Endothelial cell of umbilical vein (primary cell): ENCODE results near the gene SLC27A2. TPM values are rescaled to one million over a fixed set of nuclear protein-coding genes. Genes with fewer than 3 reads are reported as not detected.

Source experiments
- BruUV-seq: library from RNA; stranded (reverse); fragments of 400-500 nt; replicated peaks from 2 replicates; lab custom pipeline; 2021; lab: Mats Ljungman, UMichigan
- CTCF ChIA-PET: fragments of 300-600, 350-600 bp; sonication (Branson Sonifier 250); formaldehyde crosslinking; loops from one replicate; lab custom pipeline; 2021; ENCODE audit warnings: antibody characterized with exemption, inconsistent platforms; lab: Charles Lee
- POLR2A ChIA-PET: fragments of 300-600, 350-600 bp; sonication (Branson Sonifier 250); formaldehyde crosslinking; loops from one replicate; lab custom pipeline; 2021; ENCODE audit warnings: antibody characterized with exemption, inconsistent platforms; lab: Charles Lee
- DNase-seq: peaks from one replicate; pipeline ENCODE4 v3.0.0-alpha.2; 2011; ENCODE audit warnings: low read depth, low spot score
- FAIRE-seq: peaks from 2 replicates; lab custom pipeline; 2011; peaks lifted over from hg19 to GRCh38; lab: Jason Lieb, UNC
- H2AFZ ChIP-seq: 2 replicates; pipeline ENCODE4 v1.6.0; 2012; ENCODE audit warnings: low read depth, low read length, control low read depth, inconsistent platforms
- H3K27ac ChIP-seq: 2 replicates; pipeline ENCODE4 v1.5.1; 2011; ENCODE audit warnings: low read depth, mild to moderate bottlenecking, control low read depth, low read length, moderate library complexity; ENCODE audit not compliant: insufficient read depth
- H3K27me3 ChIP-seq, 2 experiments: 2 replicates each; pipeline versions ENCODE4 v1.6.0 to v1.6.1; 2011; ENCODE audit warnings: low read length in 2 of 2, mixed read lengths in 1 of 2; ENCODE audit not compliant: control insufficient read depth in 2 of 2, insufficient read depth in 2 of 2
- H3K36me3 ChIP-seq, 2 experiments: 2 replicates in 1 of 2; 3 replicates in 1 of 2; pipeline ENCODE4 v1.5.1; 2011; ENCODE audit warnings: low read length in 2 of 2, mild to moderate bottlenecking in 1 of 2, moderate library complexity in 1 of 2; ENCODE audit not compliant: control insufficient read depth in 2 of 2, insufficient read depth in 2 of 2; ENCODE audit errors: extremely low read depth in 1 of 2
- H3K4me1 ChIP-seq: 3 replicates; pipeline ENCODE4 v1.5.1; 2011; ENCODE audit warnings: mild to moderate bottlenecking, low read length; ENCODE audit not compliant: control insufficient read depth, insufficient read depth; ENCODE audit errors: extremely low read depth
- H3K4me2 ChIP-seq: 2 replicates; pipeline ENCODE4 v1.6.1; 2011; ENCODE audit warnings: low read length, control low read depth, mixed read lengths; ENCODE audit not compliant: insufficient read depth
- H3K4me3 ChIP-seq, 3 experiments: fragments of 200-600 bp in 1 of 3; sonication (generic), shearing (Covaris generic) in 1 of 3; replicated peaks in 1 of 3; 2 replicates each; pipeline ENCODE4 v1.5.1; 2011 to 2016; ENCODE audit warnings: control low read depth in 3 of 3, low read length in 3 of 3, mild to moderate bottlenecking in 2 of 3, inconsistent platforms in 1 of 3, low read depth in 1 of 3, moderate library complexity in 1 of 3; ENCODE audit not compliant: insufficient read depth in 1 of 3
- H3K79me2 ChIP-seq: 2 replicates; pipeline ENCODE4 v1.6.0; 2012; ENCODE audit warnings: low read length, inconsistent platforms; ENCODE audit not compliant: control insufficient read depth, insufficient read depth
- H3K9ac ChIP-seq: replicated peaks from 2 replicates; pipeline ENCODE3; 2011; ENCODE audit warnings: low read length, control low read depth; ENCODE audit not compliant: insufficient read depth; ENCODE audit errors: extremely low read depth
- H3K9me1 ChIP-seq: replicated peaks from 3 replicates; pipeline ENCODE4 v1.6.0; 2011; ENCODE audit warnings: mild to moderate bottlenecking, low read length; ENCODE audit not compliant: control insufficient read depth, insufficient read depth; ENCODE audit errors: extremely low read depth
- H3K9me3 ChIP-seq: replicated peaks from 2 replicates; pipeline ENCODE4 v1.5.1; 2012; ENCODE audit warnings: low read length, inconsistent platforms; ENCODE audit not compliant: control insufficient read depth, insufficient read depth
- H4K20me1 ChIP-seq: replicated peaks from 2 replicates; pipeline ENCODE3; 2011; ENCODE audit warnings: mild to moderate bottlenecking, low read length; ENCODE audit not compliant: control insufficient read depth, insufficient read depth; ENCODE audit errors: extremely low read depth
- EZH2 ChIP-seq: IDR thresholded peaks from 2 replicates; pipeline ENCODE4 v1.6.1; 2012; ENCODE audit warnings: borderline replicate concordance, low read depth, mild to moderate bottlenecking, moderate library complexity, low read length, inconsistent platforms; ENCODE audit not compliant: severe bottlenecking
- FOS ChIP-seq: IDR thresholded peaks from 2 replicates; pipeline ENCODE4 v1.6.1; 2011; ENCODE audit warnings: mild to moderate bottlenecking, low read length, moderate library complexity, borderline replicate concordance; ENCODE audit not compliant: insufficient read depth
- GATA2 ChIP-seq: IDR thresholded peaks from 2 replicates; pipeline ENCODE4 v1.7.0; 2011; ENCODE audit warnings: low read depth, mild to moderate bottlenecking, moderate library complexity, mixed read lengths, low read length; ENCODE audit not compliant: insufficient read length, insufficient read depth
- JUN ChIP-seq: IDR thresholded peaks from 2 replicates; pipeline ENCODE4 v1.6.1; 2011; ENCODE audit warnings: borderline replicate concordance, low read depth; ENCODE audit not compliant: insufficient read length, insufficient read depth
- MYC ChIP-seq: IDR thresholded peaks from one replicate; pipeline ENCODE4 v1.6.1; 2011; ENCODE audit warnings: mild to moderate bottlenecking, low read depth, low read length
- POLR2A ChIP-seq: IDR thresholded peaks from 2 replicates; pipeline ENCODE4 v1.6.1; 2012; ENCODE audit warnings: low read depth, mild to moderate bottlenecking, control low read depth, low read length
- POLR2AphosphoS5 ChIP-seq: IDR thresholded peaks from 2 replicates; pipeline ENCODE4 v1.6.1; 2012; ENCODE audit warnings: low read depth, mild to moderate bottlenecking, control low read depth, low read length, moderate library complexity; ENCODE audit not compliant: insufficient read depth
- dilution Hi-C: fragments of 300-500 bp; cut with MboI; formaldehyde crosslinking; loops from one replicate; pipeline ENCODE4 v1.15.0; 2019; ENCODE audit warnings: low sequenced_read_pairs; ENCODE audit not compliant: extremely low pct_ligation_motif_present
- intact Hi-C: fragments of 100-400 bp; cut with micrococcal nuclease; formaldehyde crosslinking; loops from one replicate; pipeline ENCODE4 v1.10.0; 2022
- polyA plus RNA-seq, 4 experiments: library from polyadenylated mRNA; depleted of rRNA in 3 of 4; stranded (reverse) in 3 of 4; unstranded in 1 of 4; fragments of >200 nt; gene quantifications; 2 replicates each; pipeline versions ENCODE4 v1.2.1 to v1.2.3, GENCODE V29; 2011 to 2012; ENCODE audit warnings: missing spikeins in 1 of 4
- total RNA-seq: library from RNA; stranded (reverse); gene quantifications from 2 replicates; pipeline ENCODE4 v1.2.3, GENCODE V29; 2021
- TF ChIP-seq, protein P1 (sequence below), 2 donors: IDR thresholded peaks; 1 replicate in 1 of 2; 2 replicates in 1 of 2; pipeline ENCODE4 v1.5.1; 2011; ENCODE audit warnings: low read length in 2 of 2, mild to moderate bottlenecking in 2 of 2, moderate library complexity in 2 of 2, control low read depth in 1 of 2, inconsistent platforms in 1 of 2, low read depth in 1 of 2; ENCODE audit not compliant: insufficient read depth in 1 of 2; ENCODE audit errors: extremely low read depth in 1 of 2
- TF ChIP-seq, protein P2 (sequence below): IDR thresholded peaks from 2 replicates; pipeline ENCODE4 v1.6.1; 2011; ENCODE audit not compliant: insufficient read depth, insufficient read length

Gene SLC27A2
- total and polyA plus RNA-seq, 2 donors (not counting 3 experiments of a cell fraction or from before 2014, with no cell fraction given): not detected

DNA sequence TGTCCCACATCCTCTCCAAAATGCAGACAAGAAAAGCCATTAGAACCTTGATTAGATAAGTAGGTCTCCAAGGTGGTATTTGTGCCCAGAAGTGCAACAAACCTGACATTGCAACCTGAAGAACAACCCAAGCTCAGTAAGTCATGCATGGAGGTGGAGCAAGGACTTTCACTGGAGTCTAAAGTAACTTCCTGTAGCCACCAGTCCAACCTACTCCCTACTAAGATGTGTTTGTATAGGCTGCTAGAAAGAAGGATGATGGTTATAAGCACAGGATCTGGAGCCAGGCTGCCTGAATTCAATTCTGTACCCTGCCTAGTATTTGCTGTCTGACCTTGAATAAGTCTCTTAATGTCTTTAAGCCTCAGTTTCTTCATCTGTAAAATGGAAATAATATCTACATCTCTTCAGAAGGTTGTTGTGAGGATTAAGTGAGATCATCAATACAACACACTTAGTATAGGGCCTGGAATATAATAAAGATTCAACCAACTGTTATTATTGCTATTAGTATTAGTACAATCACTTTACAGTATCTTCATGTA is 51.3 kb downstream of the SLC27A2 start:
- CTCF ChIA-PET: no interaction called here
- intact Hi-C loops (no loop called here), dilution Hi-C loops (no loop called here)
- no peaks in the 10 kb centered on the region for H3K79me2 ChIP-seq
- no peak overlapping the region for H3K4me3 ChIP-seq
- H4K20me1 ChIP-seq: no peaks in the 10 kb centered on the region
- DNase-seq (no peak), FAIRE-seq (no peak)
- TF ChIP-seq POLR2AphosphoS5 (no peak), MYC (no peak), GATA2 (no peak), JUN (no peak), POLR2A (no peak), EZH2 (no peak), FOS (no peak)
- TF ChIP-seq, protein P1, sequence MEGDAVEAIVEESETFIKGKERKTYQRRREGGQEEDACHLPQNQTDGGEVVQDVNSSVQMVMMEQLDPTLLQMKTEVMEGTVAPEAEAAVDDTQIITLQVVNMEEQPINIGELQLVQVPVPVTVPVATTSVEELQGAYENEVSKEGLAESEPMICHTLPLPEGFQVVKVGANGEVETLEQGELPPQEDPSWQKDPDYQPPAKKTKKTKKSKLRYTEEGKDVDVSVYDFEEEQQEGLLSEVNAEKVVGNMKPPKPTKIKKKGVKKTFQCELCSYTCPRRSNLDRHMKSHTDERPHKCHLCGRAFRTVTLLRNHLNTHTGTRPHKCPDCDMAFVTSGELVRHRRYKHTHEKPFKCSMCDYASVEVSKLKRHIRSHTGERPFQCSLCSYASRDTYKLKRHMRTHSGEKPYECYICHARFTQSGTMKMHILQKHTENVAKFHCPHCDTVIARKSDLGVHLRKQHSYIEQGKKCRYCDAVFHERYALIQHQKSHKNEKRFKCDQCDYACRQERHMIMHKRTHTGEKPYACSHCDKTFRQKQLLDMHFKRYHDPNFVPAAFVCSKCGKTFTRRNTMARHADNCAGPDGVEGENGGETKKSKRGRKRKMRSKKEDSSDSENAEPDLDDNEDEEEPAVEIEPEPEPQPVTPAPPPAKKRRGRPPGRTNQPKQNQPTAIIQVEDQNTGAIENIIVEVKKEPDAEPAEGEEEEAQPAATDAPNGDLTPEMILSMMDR (IDR thresholded peaks at IDR 0.05; ENCODE audit: extremely low read depth in 1 of 2, insufficient read depth in 1 of 2, low read depth in 1 of 2, low read length in 2 of 2): no peak
- TF ChIP-seq, protein P2, sequence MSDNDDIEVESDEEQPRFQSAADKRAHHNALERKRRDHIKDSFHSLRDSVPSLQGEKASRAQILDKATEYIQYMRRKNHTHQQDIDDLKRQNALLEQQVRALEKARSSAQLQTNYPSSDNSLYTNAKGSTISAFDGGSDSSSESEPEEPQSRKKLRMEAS: no peak
- no peaks in the 10 kb centered on the region for H3K9me1 ChIP-seq
- no peak overlapping the region for H3K9ac ChIP-seq
- no peak overlapping the region for H3K4me2 ChIP-seq
- H3K27me3 ChIP-seq: no peaks in the 10 kb centered on the region
- no peak overlapping the region for H2AFZ ChIP-seq
- H3K36me3 ChIP-seq: no peaks in the 10 kb centered on the region
- no TSS peak for BruUV-seq
- H3K27ac ChIP-seq: no peak overlapping the region
- no peaks in the 10 kb centered on the region for H3K4me1 ChIP-seq
- POLR2A ChIA-PET: no interaction called here
- no peaks in the 10 kb centered on the region for H3K9me3 ChIP-seq
